HG02623 (cell line): ENCODE results near the gene MGLL.

Experiments used
- ATAC-seq: cut with Tn5 transposase; IDR thresholded peaks from one replicate; pipeline ENCODE4 v1.9.1; 2021; ENCODE audit warnings: moderate library complexity; ENCODE audit not compliant: unreplicated experiment

Gene MGLL

GRCh38 chr3:127639173-127640041, 182.9 kb downstream of the MGLL start:
- ATAC-seq: no peak
